Stimulated activated CD4-positive, alpha-beta T cell treated with anti-CD3 and anti-CD28 coated beads, Interleukin-4, amount 100 ng/mL, for 24 hours (primary cell): Measurements from ENCODE around the gene FRZB.

Experiments used
- DNase-seq: peaks from one replicate; pipeline ENCODE4 v3.0.0-alpha.2; 2020

The FRZB gene

DNA sequence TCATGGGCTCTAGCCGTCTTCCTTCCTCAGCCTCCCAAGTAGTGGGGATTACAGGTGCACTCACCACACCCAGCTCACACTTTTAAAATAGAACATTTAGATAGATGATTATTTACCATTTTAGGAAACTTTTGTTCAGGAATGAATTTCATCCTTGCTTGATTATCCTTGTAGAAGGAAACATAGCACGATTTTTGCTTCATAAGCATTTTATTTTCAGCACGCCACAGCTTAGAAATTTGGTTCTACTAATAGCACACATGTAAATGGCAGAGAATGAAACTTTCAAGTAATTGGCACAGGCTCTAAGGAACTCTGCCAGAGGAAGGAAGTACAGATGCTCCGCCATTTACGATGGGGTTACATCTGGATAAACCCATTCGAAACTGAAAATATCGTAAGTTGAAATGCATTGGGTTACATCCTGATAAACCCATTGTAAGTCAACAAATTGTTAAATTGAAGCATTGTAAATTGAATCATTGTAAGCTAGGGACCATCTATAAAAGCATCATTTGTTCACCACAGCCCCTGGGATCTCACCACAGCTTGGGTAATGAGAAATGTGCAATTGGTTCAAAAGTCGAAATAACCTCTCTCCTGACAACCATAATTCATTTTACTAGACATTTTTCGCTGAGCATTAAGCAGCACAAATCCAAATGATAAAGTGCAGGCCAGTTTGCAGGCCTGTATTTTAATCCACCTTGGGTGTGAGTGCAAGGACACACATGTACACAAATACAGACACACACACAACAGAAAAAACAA lies 33.2 kb downstream of the FRZB start:
- no peak for DNase-seq

DNA sequence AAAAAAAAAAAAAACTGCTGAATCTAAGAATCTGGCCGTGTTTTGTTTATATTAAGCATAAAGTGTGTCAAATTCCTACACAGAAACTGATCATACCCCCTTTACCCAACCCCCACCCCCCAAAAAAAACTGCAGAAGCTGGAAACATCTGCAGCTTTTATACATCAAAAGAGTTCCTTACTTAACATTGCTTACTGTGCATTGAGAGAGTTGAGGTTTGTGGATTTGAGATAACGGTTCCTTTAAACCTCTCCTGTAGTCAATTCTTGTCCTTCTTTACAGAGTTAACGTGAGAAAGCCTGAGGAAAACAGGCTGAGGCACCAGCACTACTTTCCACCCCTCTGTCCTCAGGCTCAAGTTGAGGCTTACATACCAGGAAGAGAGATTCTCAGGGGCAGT lies 34.5 kb downstream of the FRZB start:
- DNase-seq = no peak

DNA sequence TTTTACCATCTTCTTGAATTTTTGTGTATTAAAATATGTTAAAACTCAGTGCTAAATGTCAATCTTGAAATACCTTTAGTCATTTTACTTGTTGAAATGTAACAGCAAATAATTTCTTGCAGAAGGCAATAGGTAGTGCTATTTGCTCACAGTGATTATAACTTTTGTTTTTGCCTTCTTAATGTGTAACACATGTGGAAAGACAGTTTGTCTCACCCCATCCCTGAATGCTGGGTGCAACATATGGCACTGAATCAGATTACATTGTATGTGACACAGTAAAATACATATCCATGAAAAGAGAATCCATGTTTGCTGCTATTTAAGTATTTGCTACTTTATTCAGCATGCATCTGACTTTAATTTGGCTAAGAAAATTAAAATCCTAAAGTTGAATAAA lies 35.3 kb downstream of the FRZB start:
- DNase-seq = no peak

DNA sequence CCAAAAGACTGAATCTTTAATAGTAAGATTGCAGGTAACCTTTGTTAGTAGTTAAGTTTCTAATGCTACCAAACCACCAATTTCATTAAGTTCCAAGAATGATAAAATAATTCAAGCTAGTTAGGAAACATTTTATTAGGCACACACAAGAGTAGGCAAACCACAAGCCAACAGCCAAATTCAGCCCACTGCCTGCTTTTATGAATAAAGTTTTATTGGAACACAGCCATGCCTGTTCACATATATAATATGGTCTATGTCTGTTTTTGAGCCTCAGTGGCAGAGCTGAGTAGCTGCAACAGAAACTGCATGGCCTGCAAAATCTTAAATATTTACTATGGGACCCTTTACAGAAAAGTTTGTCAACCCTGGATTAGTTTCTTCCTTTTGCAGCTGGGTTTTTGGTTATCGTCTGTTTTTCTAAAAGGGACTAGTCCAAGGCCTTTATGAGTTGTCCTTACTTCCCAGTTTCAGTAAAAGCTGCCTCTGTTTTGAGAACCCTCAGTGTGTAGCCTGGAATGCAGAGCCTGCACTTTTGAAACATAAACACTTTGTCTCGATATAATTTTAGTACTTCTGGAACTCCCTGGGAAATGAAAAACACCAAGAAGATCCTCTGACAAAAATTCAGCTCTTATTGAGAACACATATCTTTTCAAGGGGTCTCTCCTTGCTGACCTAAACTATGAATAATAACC lies 39.1 kb downstream of the FRZB start:
- no peak for DNase-seq

DNA sequence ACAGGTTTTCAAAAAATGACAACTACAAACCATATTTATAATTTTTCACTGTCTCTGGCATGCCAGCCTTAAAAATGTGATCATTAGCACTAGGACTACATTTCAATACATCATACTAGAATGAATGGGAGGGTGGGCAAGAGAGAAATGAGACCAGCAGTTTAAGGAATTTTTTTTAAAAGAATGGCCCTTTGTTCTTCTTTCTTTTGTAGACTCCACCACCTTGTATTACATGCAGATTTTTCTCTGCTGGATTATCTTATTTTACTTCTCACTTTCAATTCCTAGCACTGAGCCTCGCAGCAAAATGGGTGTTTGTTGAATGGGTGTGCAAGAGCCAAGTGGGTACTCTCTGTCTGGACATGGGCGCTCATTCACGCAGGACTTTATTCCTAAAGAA lies 39.9 kb downstream of the FRZB start:
- DNase-seq = no peak

DNA sequence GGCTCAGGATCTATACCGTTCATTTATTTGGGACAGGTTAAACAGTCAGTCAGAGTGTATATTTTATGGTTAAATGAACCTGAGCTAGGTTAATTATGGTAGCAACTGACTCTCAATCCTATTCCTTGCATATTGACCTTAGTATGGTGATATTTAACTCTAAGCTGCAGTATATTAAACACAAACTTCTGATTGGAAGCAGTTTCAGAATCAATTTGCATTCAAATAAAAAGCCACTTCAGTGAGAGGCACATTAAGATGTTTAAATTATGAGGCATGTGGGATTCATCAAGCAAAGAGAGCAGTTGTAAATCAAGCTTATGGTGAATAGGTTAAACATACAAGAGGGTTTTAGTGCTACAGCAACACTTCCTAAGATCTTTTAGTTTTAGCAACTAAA lies 40.4 kb downstream of the FRZB start:
- DNase-seq = no peak

DNA sequence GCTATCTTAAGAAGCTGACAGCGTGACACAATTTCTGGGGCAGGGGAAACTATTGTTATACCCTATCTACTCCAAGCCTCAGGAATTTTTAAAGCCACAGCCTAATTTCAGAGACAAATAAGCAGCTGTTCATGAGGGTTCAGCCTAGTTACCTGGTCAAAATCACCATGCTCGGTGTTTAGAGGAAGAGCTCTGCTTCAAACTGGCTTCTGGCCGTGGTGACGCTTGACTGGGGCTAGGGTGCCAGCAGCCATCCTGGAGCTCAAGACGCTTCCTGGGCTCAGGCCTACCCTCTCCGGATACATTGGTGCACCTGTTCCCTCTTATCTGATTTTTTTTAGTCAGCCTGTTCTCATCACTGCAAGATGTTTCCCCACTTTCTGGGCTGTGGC lies 41.7 kb downstream of the FRZB start:
- DNase-seq = no peak

DNA sequence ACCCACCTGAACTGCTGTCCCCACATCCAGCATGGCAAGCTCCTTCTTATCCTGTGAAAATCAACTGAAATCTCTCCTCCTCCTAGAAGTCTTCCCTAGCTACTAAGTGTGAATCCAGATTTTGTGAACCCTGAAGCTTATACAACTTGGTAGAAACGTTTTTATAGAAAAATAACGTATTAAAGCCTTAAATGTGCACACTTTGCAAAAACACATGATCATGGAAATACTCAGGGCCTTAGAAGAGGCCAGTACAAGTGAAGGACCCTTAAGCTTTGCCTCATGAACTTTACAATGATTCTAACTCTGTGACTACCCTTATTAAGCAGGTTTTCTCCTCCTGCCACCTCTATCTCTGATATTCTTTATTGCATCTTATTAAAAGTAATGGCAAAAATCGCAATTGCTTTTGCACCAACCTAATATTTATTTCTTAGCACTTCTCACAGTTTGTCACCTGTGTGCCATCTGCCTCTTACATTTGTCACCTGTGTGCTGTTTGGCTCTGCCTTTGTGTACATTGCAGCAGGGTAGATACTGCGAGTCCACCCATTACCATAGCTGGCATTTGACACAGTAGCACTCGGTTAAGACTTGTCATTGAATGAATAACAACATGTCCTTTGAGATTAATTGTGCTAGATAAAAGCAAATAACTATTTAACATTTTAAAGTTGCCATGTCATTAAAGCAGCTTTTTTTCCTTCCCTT lies 42.2 kb downstream of the FRZB start:
- no peak for DNase-seq

DNA sequence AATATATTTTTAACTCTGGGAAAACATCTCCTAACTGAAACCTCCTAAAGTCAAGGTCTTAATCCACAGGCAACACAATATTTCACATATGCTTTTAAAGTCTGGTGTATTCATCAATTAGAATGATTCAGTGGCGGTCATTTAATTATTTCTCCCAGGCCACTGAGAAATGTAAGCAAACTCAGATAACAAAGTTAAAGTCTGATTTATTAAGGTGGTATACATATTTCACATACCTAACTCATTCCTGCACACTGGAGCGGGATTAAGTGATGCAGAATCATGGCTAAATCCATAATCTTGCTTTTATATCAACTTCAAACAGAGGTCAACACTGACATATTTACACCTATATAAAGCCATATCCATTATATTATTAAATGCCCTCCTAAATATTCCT lies 43.7 kb downstream of the FRZB start:
- no peak for DNase-seq

DNA sequence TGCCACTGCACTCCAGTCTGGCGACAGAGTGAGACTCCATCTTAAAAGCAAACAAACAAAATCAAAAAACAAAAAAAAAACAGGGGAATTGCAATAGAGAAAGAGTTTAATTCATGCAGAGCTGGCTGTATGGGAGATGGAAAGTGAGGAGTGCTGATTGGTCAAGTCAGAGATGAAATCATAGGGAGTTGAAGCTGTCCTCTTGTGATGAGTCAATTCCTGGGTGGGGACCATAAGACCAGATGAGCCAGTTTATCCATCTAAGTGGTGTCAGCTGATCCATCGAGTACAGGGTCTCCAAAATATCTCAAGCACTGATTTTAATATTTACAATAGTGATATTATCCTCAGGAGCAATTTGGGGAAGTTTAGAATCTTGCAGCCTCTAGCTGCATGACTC lies 45.3 kb downstream of the FRZB start:
- no peak for DNase-seq

DNA sequence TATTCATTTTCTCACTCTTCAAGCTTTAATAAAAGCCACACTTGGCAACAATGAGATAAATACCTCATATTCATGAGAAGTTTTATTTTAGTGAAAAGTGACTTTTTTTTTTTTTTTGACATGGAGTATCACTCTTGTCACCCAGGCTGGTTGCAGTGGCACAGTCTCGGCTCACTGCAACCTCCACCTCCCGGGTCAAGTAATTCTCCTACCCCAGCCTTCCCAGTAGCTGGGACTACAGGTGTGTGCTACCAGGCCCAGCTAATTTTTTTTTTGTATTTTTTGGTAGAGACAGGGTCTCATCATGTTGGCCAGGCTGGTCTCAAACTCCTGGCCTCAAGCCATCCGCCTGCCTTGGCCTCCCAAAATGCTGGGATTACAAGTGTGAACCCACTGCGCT lies 47.0 kb downstream of the FRZB start:
- no peak for DNase-seq

DNA sequence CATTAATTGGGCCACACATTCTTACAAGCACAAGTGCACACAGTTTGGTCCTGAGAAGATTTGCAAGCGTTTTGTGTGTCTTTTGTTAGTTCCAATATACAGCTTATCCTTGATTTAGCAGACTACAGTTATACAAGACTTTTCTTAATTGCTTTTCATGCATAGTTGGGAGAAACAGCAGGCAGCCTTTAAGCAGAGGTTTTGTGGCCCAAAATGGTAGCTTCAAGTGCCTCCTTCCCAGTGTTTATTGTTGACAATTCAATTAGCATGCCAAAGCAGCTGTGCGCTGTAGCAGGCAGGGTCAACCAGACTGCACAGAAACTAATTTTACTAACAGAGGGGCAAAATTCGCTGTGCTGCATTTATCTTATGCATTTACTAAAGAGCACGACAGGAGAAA lies 47.5 kb downstream of the FRZB start:
- DNase-seq = no peak

DNA sequence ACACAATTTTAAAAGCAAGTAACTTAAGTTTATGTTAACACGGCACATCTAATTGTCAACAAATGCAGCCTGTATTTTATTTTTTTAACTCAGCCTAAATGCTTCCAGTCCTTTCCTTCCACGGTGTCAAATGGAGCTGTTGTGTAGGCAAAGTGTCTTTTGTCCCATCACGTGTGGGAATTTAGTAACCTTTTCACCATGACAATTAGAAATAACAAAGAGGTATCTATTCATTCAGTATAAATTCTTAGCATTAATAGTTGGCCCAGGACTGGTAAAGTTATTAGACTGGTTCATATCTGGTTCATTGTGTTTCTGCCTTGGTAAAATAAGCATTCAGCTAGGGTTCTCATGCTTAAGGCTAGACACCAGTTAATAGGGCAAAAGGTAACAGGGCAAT lies 47.9 kb downstream of the FRZB start:
- no peak for DNase-seq

DNA sequence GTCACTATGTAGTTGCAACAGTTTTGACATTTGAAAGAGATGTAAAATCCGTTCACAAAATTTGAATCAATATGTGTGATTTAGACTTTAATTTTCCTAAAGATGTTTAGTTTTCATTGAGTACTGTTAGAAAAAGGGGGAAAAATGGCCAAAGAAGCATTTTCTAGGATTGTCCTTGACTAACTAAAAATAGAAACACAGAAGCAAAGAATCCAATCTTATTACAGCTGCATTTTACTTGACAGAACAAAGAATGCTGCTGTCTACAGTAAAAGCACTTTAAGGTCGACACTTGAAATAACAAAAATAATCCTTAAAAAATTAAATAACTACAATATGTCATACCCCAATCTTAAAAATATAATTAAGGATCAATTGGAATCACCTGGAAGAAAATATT lies 48.9 kb downstream of the FRZB start:
- DNase-seq = no peak

DNA sequence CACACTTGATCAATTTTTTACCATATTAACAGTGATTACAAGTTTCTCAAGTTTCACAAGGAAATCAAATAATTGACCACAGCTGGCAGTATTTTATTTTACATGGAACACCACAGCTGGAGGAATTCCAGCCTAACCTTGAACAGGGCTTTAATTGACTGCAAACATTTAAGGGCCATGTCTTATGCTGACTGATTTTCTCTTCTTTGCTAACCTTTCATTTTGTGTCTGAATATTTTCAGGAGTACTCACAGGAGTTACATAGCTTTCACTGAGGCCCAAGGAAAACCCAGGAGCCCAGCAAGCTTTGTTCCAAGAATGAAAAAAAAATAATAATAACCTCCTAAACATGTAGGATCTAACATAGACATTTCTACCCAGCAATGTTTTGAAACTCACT lies 49.6 kb downstream of the FRZB start:
- no peak for DNase-seq

DNA sequence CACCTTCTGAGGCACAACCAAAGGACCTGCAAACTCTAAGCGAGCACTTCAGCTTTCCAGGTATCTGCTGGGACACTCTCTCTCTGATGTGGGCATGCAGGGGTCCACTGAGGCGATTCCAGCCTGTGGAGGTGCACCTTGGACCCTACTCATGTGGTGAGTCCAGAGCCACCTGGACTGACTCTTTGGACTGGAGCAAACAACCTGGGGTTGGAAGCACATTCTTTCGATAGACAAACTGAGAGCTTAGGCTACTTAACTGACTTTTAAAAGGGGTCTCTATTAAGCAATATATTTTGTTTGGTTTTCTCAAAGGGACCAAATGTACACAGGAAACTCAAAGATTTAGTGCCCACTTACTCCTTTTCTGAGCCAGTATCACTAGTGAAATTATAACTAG lies 51.6 kb downstream of the FRZB start:
- DNase-seq = no peak

DNA sequence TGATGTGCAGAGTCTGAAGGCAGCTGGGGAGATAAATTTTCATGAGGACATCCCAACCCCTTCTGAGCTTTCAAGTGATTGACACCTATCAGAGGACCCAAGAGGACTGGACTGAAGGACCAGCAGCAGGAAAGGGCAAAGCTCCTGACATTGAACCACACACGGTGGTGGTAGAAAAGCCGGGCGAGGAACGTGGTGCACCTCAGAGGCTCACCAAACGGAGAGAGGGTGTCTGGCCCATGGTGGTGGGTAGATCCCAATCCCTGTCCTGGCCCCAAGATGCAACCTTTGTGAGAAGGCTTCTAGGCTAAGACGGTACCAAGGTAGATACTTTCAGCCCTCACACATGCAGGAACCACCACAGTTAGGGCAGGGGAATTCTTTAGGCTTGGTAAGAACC lies 52.1 kb downstream of the FRZB start:
- no peak for DNase-seq

DNA sequence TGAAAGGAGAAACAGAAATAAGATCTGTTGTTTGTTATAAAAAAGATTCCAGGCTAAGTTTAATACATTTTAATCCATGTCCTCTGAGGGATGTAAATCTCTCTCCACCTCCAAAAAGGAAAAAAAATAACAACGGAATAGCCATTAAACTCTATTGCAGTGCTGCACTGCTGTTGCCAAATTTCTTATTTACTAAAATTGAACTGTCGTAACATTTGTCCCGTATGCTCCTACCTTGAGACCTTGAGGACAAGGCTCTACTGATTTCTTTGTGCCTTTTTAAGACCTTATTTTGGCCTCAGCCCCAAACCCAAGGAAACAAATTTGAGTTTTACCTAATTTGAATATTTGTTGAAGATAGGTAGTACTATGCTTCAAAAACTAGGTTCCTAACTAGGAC lies 56.4 kb downstream of the FRZB start:
- no peak for DNase-seq

DNA sequence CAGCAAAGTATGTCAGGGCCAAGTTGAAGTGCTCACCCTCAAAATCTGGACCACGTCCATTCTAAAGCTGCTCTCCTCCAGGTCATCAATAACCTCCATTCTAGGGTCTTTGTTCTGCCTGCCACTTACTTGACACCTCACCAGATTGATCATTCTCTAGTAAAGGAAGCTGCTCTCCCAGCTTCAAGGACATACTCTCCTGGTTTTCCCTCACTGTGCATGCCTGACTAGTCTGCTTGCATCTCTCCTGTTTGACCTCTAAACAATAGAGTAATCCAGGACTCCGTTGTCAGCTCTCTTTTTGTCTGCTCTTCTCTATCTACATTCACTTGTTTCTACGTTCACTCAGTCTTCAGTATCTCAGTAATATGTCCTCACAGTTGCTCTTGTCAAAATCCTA lies 59.1 kb downstream of the FRZB start:
- no peak for DNase-seq

DNA sequence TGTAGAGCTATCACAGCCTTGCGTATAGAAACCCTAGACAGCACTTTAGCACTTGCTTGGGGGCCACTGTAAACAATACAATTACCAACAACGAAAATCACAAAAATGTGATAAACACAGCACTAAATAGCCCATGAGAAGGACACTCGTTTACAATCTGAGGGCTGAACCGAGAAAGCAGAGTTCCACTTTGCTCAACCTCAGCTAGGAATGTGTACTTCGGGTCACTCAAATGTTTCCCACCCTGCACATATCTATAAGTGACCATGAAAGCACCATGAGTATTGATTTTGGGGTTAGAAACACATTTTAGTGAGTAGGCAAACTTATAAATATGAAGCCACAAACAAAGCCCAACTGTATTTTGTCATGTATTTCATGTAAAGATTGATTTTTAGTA lies 62.3 kb downstream of the FRZB start:
- DNase-seq = no peak

DNA sequence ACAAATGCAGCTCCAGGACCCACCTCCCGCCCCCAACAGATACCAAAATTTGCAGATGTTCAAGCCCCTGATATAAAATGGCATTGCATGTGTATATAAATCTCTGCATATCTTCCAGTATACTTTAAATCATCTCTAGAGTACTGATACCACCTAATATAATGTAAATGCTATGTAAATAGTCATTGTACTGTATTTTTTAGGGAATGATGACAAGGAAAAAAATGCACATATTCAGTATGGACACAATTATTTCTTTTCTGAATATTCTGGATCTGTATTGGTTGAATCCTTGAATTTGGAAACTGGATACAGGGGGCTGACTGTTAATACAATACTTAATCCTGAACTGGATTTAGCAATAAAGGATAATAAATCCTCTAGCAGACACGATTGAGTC lies 67.7 kb downstream of the FRZB start:
- DNase-seq = no peak

DNA sequence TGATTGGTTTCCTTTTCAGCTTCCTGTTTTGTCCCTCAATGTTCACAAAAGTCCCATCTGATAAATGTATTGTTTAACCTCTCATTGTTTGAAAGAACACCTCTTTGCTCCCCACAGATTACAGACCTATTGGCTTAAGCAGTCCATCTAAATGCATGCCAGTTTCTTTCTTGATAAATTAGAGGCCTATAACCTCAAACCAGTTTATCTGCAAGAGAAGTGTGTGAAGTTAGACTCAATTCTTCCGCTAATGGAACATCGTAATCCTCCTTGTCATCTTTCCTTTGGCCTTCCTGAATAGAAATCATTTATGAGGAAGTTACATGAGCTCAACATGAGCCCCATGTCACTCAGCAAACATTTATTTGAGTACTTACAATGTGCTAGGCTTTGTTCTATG lies 74.0 kb downstream of the FRZB start:
- no peak for DNase-seq

DNA sequence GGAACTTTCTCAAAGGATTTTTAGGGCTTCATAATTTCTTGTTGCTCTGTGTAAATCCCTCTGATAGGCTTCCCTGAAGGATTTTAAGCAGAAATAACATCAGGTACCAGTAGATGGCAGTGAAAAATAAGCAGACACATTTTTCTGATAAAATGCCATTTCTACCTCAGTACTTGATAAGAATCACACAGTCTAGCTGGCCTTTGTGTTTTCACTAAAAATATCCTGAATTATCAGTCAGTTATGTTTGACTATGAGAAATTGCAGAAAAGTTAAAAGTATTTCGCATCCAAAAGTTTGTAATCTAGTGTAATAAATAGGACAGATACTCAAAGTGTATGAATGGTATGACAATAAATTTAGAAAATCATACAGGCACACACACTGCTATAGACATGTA lies 81.7 kb downstream of the FRZB start:
- DNase-seq = no peak

DNA sequence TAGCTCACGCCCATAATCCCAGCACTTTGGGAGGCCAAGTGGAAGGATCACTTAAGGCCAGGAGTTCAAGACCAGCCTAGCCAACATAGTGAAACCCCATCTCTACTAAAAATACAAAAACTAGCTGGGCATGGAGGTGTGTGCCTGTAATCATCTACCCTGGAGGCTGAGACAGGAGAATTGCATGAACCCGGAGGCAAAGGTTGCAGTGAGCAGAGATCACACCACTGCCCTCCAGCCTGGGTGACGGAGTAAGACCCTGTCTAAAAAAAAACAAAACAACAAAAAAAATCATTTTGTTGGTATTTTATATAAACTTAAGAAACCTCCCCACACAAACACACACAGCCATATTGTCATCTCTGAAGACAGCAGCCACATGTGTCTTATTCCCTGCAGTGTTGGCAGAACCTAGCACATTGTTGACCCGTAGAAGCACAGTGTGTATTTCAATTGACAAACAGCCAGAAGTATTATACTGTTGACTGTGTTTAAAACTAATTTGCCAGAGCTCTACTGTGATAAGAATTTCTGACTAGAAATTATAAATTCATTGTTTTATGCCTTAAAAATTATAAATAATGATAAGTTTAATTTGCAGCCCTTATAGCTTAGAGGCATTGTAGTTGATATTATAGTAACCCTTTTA lies 82.3 kb downstream of the FRZB start:
- no peak for DNase-seq
